NK-92 treated with Interleukin-12 subunit alpha and Interleukin-12 subunit beta, amount 100 ng/mL, for 24 hours (cell line): ENCODE data around the gene CDH8.

Experiments used
- DNase-seq: peaks from one replicate; lab custom pipeline; 2025; lab: John Stamatoyannopoulos, UW

The CDH8 gene

GRCh38 chr16:62029947-62030346 lies 6.3 kb downstream of the CDH8 start:
- DNase-seq, result no peak

- DNase-seq, result no peak
Observed at GRCh38 chr16:62022688-62023087, 13.6 kb downstream of the CDH8 start.

- no peak for DNase-seq
Observed at GRCh38 chr16:62021161-62021581, 15.1 kb downstream of the CDH8 start.

- DNase-seq, result no peak
Observed at GRCh38 chr16:62020681-62021080, 15.6 kb downstream of the CDH8 start.

- DNase-seq, result no peak
Observed at GRCh38 chr16:62019851-62020250, 16.4 kb downstream of the CDH8 start.

- DNase-seq, result no peak
Observed at GRCh38 chr16:62018301-62019060, 17.8 kb downstream of the CDH8 start.

GRCh38 chr16:62014319-62014923 lies 21.8 kb downstream of the CDH8 start:
- no peak for DNase-seq

- no peak for DNase-seq
Observed at GRCh38 chr16:62010186-62010585, 26.1 kb downstream of the CDH8 start.

GRCh38 chr16:61998460-61998859 lies 37.8 kb downstream of the CDH8 start:
- DNase-seq, result no peak

GRCh38 chr16:61993108-61993507 lies 43.1 kb downstream of the CDH8 start:
- DNase-seq, result no peak

- DNase-seq, result no peak
Observed at GRCh38 chr16:61987474-61988012, 48.7 kb downstream of the CDH8 start.

- no peak for DNase-seq
Observed at GRCh38 chr16:61969077-61969382, 67.2 kb downstream of the CDH8 start.

- no peak for DNase-seq
Observed at GRCh38 chr16:61968242-61969076, 67.8 kb downstream of the CDH8 start.

- DNase-seq, result no peak
Observed at GRCh38 chr16:61957075-61957855, 79.0 kb downstream of the CDH8 start.

GRCh38 chr16:61952841-61953240 lies 83.4 kb downstream of the CDH8 start:
- no peak for DNase-seq

- no peak for DNase-seq
Observed at GRCh38 chr16:61948414-61948813, 87.8 kb downstream of the CDH8 start.

- no peak for DNase-seq
Observed at GRCh38 chr16:61946019-61946418, 90.2 kb downstream of the CDH8 start.

- no peak for DNase-seq
Observed at GRCh38 chr16:61945511-61945910, 90.7 kb downstream of the CDH8 start.

- DNase-seq, result no peak
Observed at GRCh38 chr16:61944004-61944403, 92.2 kb downstream of the CDH8 start.

- DNase-seq, result no peak
Observed at GRCh38 chr16:61940611-61941010, 95.6 kb downstream of the CDH8 start.

GRCh38 chr16:61937646-61938045 lies 98.6 kb downstream of the CDH8 start:
- DNase-seq, result no peak

GRCh38 chr16:61936522-61936921 lies 99.7 kb downstream of the CDH8 start:
- no peak for DNase-seq
